ENCODE measurements around the gene ETS1.

DNA sequence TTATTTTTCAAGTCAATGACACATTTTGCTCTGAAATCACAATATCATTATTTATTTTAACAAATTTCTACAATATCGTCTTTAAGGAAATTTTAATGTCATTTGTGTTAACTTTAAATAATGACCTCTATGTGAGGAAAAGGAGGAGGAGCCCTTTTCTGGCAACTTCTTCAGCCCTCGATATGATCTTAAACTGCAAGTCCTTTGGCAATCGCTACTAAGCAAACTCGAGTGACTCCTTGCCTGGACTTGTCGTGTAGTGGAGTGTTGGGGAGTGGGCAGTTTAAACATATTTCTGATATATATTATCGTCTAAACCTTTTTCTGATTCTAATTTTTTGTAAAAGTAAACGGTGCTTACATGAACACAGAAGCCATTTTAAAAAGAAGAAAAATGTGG lies 16.7 kb downstream of the ETS1 start:
- no peak for TF ChIP-seq CTCF (IDR thresholded peaks at IDR 0.05; ENCODE audit: poor library complexity)
- no peak for TF ChIP-seq EZH2 (IDR thresholded peaks at IDR 0.05; ENCODE audit: borderline replicate concordance)
